ENCODE data around the gene PHLDA3.

- no peak for TF ChIP-seq POLR2A (IDR thresholded peaks at IDR 0.05; ENCODE audit: low read length)
- TF ChIP-seq GATA1 (IDR thresholded peaks at IDR 0.05; ENCODE audit: low read depth, low read length): no peak
Observed at GRCh38 chr1:201418461-201418860, 50.5 kb downstream of the PHLDA3 start.
